OCI-LY1 (cell line): Measurements from ENCODE around the gene KCNA10.

ENCODE experiments used
- H2AFZ ChIP-seq: fragments of 200-600 bp; sonication (generic), shearing (Covaris generic); 2 replicates; pipeline ENCODE4 v1.6.0; 2014; ENCODE audit warnings: antibody characterized with exemption, mild to moderate bottlenecking, low read length
- H3F3A ChIP-seq: fragments of 200-600 bp; sonication (generic), shearing (Covaris generic); 2 replicates; pipeline ENCODE4 v1.6.0; 2014; ENCODE audit warnings: mild to moderate bottlenecking, antibody characterized with exemption, low read length, moderate library complexity; ENCODE audit not compliant: insufficient read depth
- H3K27ac ChIP-seq: fragments of 200-600 bp; sonication (generic); 2 replicates; pipeline ENCODE4 v1.5.1; 2014; ENCODE audit warnings: low read length, mixed run types, mild to moderate bottlenecking, low read depth; ENCODE audit not compliant: poor library complexity, severe bottlenecking
- H3K27me3 ChIP-seq: fragments of 200-600 bp; sonication (generic); 2 replicates; pipeline ENCODE4 v1.6.0; 2014; ENCODE audit warnings: antibody characterized with exemption, mild to moderate bottlenecking, low read length, moderate library complexity; ENCODE audit not compliant: insufficient read depth
- H3K36me3 ChIP-seq: fragments of 200-600 bp; sonication (generic); 2 replicates; pipeline ENCODE4 v1.6.1; 2014; ENCODE audit warnings: mild to moderate bottlenecking, antibody characterized with exemption, low read length, moderate library complexity, mixed read lengths; ENCODE audit not compliant: insufficient read depth
- H3K4me1 ChIP-seq: fragments of 200-600 bp; sonication (generic); 2 replicates; pipeline ENCODE4 v1.5.1; 2014; ENCODE audit warnings: mild to moderate bottlenecking, low read length, moderate library complexity; ENCODE audit not compliant: insufficient read depth, severe bottlenecking
- H3K4me2 ChIP-seq: fragments of 200-600 bp; sonication (generic), shearing (Covaris generic); 2 replicates; pipeline ENCODE4 v1.6.1; 2014; ENCODE audit warnings: low read length
- H3K4me3 ChIP-seq: fragments of 200-600 bp; sonication (generic); 2 replicates; pipeline ENCODE4 v1.5.1; 2014; ENCODE audit warnings: low read length, low read depth, mild to moderate bottlenecking, mixed read lengths; ENCODE audit not compliant: poor library complexity, severe bottlenecking
- H3K79me2 ChIP-seq: fragments of 200-600 bp; shearing (Covaris generic); 2 replicates; pipeline ENCODE4 v1.6.1; 2016; ENCODE audit warnings: mixed run types, low read length, mixed read lengths; ENCODE audit not compliant: insufficient read depth
- H3K9ac ChIP-seq: fragments of 200-600 bp; sonication (generic), shearing (Covaris generic); 2 replicates; pipeline ENCODE4 v1.6.1; 2014; ENCODE audit warnings: mild to moderate bottlenecking, low read length, mixed read lengths
- H3K9me2 ChIP-seq: fragments of 200-600 bp; sonication (generic), shearing (Covaris generic); 2 replicates; pipeline ENCODE4 v1.6.1; 2014; ENCODE audit warnings: low read depth, mild to moderate bottlenecking, low read length, mixed read lengths
- H3K9me3 ChIP-seq: fragments of 200-600 bp; shearing (Covaris generic); 2 replicates; pipeline ENCODE4 v1.6.1; 2014; ENCODE audit warnings: low read length, mixed read lengths
- H4K20me1 ChIP-seq: fragments of 200-600 bp; sonication (generic), shearing (Covaris generic); 2 replicates; pipeline ENCODE4 v1.6.0; 2016; ENCODE audit warnings: mild to moderate bottlenecking, low read length; ENCODE audit not compliant: insufficient read depth
- EZH2 ChIP-seq: fragments of 200-600 bp; sonication (generic), shearing (Covaris generic); IDR thresholded peaks from 2 replicates; pipeline ENCODE4 v1.8.0; 2017; ENCODE audit warnings: borderline replicate concordance, mixed run types, mild to moderate bottlenecking, antibody characterized with exemption, low read length, moderate library complexity, mixed read lengths
- TF ChIP-seq, protein P1 (sequence below): fragments of 200-600 bp; sonication (generic), shearing (Covaris generic); IDR thresholded peaks from 2 replicates; pipeline ENCODE4 v1.5.1; 2017; ENCODE audit warnings: mild to moderate bottlenecking, antibody characterized with exemption, low read length, moderate library complexity, mixed read lengths

Gene KCNA10

DNA sequence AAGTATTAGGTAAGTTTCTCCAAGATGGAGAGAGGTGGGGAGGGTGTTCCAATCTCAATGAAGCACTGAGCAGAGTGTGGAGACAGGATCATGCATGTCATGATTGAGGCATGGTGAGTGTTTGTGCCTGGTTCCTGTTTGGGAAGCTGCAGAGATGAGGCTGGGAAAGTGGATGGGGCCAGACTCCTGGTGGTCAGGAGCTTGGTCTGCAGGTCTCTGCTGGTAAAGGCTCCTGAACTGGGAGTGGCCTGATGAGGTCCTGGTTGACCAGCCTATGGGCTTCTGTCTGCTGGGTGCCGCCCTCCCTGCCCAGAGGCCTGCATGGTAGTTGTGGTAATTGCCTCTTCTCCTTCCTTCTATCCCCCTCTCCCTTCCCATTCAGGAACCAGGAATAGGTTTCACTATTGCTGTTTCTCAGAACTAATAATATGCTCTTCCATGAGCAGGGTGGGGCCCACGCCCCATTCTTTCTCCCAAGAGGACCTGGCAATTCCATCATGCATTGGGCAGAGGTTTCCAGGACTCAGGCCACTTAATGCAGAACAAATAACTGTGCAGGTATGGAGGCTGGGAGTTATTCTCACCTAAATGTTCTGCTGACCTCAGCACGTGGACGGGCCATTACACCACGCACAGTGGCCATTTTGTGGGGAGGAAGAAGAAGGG lies 43.5 kb downstream of the KCNA10 start:
- Histone ChIP-seq H3K9me2 (no peaks in the 10 kb centered on the region), H2AFZ (no peak overlapping the region), H3K4me1 (no peaks in the 10 kb centered on the region), H4K20me1 (no peaks in the 10 kb centered on the region), H3K27ac (no peak overlapping the region), H3K36me3 (no peaks in the 10 kb centered on the region), H3F3A (no peaks in the 10 kb centered on the region), H3K9ac (no peak overlapping the region), H3K4me3 (no peak overlapping the region), H3K9me3 (no peaks in the 10 kb centered on the region), H3K79me2 (no peaks in the 10 kb centered on the region), H3K27me3 (peaks cover 7% of the 10 kb centered on the region; the same call in 1 of the 2 replicates), H3K4me2 (no peak overlapping the region)
- TF ChIP-seq, protein P1, sequence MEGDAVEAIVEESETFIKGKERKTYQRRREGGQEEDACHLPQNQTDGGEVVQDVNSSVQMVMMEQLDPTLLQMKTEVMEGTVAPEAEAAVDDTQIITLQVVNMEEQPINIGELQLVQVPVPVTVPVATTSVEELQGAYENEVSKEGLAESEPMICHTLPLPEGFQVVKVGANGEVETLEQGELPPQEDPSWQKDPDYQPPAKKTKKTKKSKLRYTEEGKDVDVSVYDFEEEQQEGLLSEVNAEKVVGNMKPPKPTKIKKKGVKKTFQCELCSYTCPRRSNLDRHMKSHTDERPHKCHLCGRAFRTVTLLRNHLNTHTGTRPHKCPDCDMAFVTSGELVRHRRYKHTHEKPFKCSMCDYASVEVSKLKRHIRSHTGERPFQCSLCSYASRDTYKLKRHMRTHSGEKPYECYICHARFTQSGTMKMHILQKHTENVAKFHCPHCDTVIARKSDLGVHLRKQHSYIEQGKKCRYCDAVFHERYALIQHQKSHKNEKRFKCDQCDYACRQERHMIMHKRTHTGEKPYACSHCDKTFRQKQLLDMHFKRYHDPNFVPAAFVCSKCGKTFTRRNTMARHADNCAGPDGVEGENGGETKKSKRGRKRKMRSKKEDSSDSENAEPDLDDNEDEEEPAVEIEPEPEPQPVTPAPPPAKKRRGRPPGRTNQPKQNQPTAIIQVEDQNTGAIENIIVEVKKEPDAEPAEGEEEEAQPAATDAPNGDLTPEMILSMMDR: no peak
- TF ChIP-seq EZH2: no peak

DNA sequence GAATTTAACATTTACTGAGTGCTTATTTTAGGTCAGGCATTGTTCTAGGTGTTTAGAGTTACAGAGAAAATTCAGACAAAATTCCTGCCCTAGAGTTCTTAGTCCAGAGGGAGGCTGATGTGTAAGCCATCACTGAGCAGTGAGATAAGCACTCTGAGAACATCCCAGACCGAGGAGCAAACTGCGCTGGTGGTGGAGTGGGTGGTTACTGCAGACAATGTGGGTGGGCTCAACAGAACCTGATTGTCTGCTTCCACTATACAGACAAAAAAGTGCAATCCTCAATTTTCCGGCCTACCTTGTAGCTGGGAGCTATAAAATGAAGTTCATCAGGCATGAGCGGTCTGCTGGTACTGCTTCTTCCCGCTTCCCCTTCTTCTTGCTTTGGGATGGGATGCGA lies 44.5 kb downstream of the KCNA10 start:
- no peak overlapping the region for H2AFZ ChIP-seq

DNA sequence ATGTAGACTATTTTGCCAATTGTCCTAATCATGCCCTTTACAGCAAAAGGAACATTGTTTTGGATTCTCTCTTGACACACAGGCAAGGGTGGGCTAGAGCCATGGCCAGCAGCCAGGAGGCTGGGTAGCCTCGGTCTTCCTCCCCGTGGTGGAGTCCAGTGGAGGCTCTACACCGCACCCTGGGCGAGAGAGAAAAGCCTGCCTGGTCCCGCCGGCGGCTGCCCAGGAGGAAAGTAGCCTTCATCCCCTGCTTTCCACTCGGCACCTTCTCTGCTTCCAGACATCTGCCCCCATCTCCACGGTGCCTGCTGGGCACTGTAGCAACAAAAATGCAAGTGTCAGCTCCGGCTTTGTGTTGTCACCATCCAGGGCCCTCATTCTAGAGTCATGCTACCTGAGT lies 46.4 kb downstream of the KCNA10 start:
- Histone ChIP-seq H2AFZ (no peak overlapping the region), H3K4me1 (no peaks in the 10 kb centered on the region), H3K27me3 (no peaks in the 10 kb centered on the region; the same call in 1 of the 2 replicates), H3K4me2 (no peak overlapping the region), H3F3A (no peaks in the 10 kb centered on the region), H3K9me2 (no peaks in the 10 kb centered on the region), H3K36me3 (no peaks in the 10 kb centered on the region), H3K4me3 (no peak overlapping the region), H3K79me2 (no peaks in the 10 kb centered on the region), H3K9ac (no peak overlapping the region), H3K27ac (no peak overlapping the region), H3K9me3 (no peaks in the 10 kb centered on the region), H4K20me1 (no peaks in the 10 kb centered on the region)
- TF ChIP-seq, protein P1: no peak
- TF ChIP-seq EZH2: no peak

More for the DNA sequence above, 44.5 kb downstream of the KCNA10 start:
- Histone ChIP-seq H3K9me2 (no peaks in the 10 kb centered on the region), H3K9ac (no peak overlapping the region), H3K9me3 (no peaks in the 10 kb centered on the region), H4K20me1 (no peaks in the 10 kb centered on the region), H3K27me3 (no peaks in the 10 kb centered on the region), H3F3A (no peaks in the 10 kb centered on the region), H3K27ac (no peak overlapping the region), H3K4me3 (no peak overlapping the region), H3K4me2 (no peak overlapping the region), H3K4me1 (no peaks in the 10 kb centered on the region), H3K36me3 (no peaks in the 10 kb centered on the region), H3K79me2 (no peaks in the 10 kb centered on the region)
- TF ChIP-seq, protein P1: no peak
- no peak for TF ChIP-seq EZH2
